Gastrocnemius medialis (tissue), 4 donors: ENCODE results near the gene SWAP70.

Source experiments
- CTCF ChIP-seq, 5 experiments: fragments of 450-650 bp in 3 of 5; fragments of 200-600 bp in 2 of 5; sonication (generic) in 2 of 5; IDR thresholded peaks in 4 of 5; conservative IDR thresholded peaks in 1 of 5; 1 replicate in 4 of 5; 2 replicates in 1 of 5; pipeline ENCODE4 v1.5.1; 2016 to 2019; ENCODE audit warnings: antibody characterized with exemption in 5 of 5, mild to moderate bottlenecking in 3 of 5, moderate library complexity in 3 of 5
- POLR2A ChIP-seq, 2 donors: fragments of 450-650 bp; IDR thresholded peaks; one replicate each; pipeline ENCODE4 v1.6.1; 2017; ENCODE audit warnings: antibody characterized with exemption in 2 of 2, mild to moderate bottlenecking in 2 of 2, moderate library complexity in 2 of 2

GRCh38 chr11:9665749-9666148, 1.9 kb downstream of the SWAP70 start:
- TF ChIP-seq POLR2A (IDR thresholded peaks at IDR 0.05) (no peak), CTCF (IDR thresholded peaks at IDR 0.05 in 4 of 5, conservative IDR thresholded peaks at IDR 0.05 in 1 of 5) (no peak)
